Measurements from ENCODE around the gene MYO9A.

GRCh38 chr15:72058585-72058984 is 59.4 kb downstream of the MYO9A start:
- TF ChIP-seq CTCF (IDR thresholded peaks at IDR 0.05) (no peak), POLR2A (IDR thresholded peaks at IDR 0.05) (no peak)
